ENCODE results near the gene IL13RA1.

- TF ChIP-seq, protein P1, sequence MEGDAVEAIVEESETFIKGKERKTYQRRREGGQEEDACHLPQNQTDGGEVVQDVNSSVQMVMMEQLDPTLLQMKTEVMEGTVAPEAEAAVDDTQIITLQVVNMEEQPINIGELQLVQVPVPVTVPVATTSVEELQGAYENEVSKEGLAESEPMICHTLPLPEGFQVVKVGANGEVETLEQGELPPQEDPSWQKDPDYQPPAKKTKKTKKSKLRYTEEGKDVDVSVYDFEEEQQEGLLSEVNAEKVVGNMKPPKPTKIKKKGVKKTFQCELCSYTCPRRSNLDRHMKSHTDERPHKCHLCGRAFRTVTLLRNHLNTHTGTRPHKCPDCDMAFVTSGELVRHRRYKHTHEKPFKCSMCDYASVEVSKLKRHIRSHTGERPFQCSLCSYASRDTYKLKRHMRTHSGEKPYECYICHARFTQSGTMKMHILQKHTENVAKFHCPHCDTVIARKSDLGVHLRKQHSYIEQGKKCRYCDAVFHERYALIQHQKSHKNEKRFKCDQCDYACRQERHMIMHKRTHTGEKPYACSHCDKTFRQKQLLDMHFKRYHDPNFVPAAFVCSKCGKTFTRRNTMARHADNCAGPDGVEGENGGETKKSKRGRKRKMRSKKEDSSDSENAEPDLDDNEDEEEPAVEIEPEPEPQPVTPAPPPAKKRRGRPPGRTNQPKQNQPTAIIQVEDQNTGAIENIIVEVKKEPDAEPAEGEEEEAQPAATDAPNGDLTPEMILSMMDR (optimal IDR thresholded peaks at IDR 0.05 in 1 of 3, IDR thresholded peaks at IDR 0.05 in 1 of 3, conservative IDR thresholded peaks at IDR 0.05 in 1 of 3; ENCODE audit: extremely low read depth in 1 of 3, insufficient read depth in 2 of 3, low read length in 3 of 3), result no peak
- no peak for TF ChIP-seq EZH2 (IDR thresholded peaks at IDR 0.05; ENCODE audit: low read length)
Observed at GRCh38 chrX:118740276-118740889, 13.0 kb downstream of the IL13RA1 start.

All from keratinocyte (primary cell).